HG03521 (cell line): Measurements from ENCODE around the gene ABCC5.
A peak's percentile ranks its signal among the peaks of the same experiment; 100 is the strongest.
"Not testable (repeated sequence)": the region's sequence is repeated elsewhere in the genome, so short reads cannot be mapped to it uniquely, and the experiment has no call there.

Source experiments
- ATAC-seq: cut with Tn5 transposase; IDR thresholded peaks from one replicate; pipeline ENCODE4 v1.9.1; 2021; ENCODE audit warnings: mild to moderate bottlenecking, moderate library complexity; ENCODE audit not compliant: unreplicated experiment

Gene ABCC5

DNA sequence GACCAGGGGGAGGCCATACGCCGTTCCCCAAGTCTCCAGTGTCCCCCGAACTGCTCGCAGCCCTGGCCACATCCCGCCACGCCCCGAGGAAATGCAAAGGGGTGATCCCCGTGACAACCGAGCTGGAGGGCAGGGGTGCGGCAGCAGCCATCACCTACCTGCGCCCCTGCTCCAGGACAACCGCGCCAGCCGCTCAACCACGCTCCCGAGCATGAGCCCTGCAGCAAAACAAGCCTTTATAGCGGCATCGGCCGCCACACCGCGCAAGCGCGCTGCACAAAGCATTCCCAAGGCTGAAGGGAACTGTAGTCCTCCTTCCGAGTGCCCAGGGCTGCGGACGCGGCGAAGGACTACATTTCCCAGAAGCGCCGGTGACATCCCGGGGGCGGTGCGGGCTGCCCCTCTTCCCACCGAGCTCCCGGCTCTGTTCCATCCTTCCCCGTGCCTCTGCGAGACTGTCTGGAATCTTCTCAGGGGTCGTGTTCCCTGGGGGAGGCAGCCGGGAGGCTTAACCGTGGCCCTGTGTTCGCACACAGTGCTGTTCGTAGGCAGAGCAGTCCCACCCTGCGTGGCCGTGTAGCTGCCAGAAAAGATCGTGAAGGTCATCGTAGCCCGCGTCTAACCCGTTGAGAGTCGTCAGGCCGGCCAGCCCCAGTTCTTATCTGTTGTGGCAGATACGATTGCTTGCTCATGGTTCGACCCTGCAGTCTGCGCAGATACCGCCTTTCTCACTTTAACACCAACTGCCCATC is at the start of gene ABCC5:
Gene ABCC5 (minus strand): TSS at position 213 of the 752 bp plus-strand sequence. CDS start 3,492 bp downstream, outside the sequence.
- peak; percentile 90 for ATAC-seq

- no peak for ATAC-seq
Observed at GRCh38 chr3:184066211-184066610, 48.5 kb upstream of the ABCC5 start.

DNA sequence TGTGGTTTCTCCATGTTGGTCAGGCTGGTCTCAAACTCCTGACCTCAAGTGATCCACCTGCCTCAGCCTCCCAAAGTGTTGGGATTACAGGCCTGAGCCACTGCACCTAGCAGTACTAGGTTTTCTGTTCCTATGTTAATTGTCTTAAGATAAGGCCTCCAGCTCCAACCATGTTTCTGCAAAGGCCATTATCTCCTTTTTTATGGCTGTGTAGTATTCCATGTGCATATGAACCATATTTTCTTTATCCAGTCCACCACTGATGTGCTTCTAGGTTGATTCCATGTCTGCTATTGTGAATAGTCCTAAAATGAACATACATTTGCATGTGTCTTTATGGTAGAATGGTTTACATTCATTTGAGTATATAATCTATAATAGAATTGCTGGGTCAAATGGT is 45.0 kb upstream of the ABCC5 start:
- no peak for ATAC-seq

- ATAC-seq: no peak
Observed at GRCh38 chr3:184059424-184059823, 41.7 kb upstream of the ABCC5 start.

DNA sequence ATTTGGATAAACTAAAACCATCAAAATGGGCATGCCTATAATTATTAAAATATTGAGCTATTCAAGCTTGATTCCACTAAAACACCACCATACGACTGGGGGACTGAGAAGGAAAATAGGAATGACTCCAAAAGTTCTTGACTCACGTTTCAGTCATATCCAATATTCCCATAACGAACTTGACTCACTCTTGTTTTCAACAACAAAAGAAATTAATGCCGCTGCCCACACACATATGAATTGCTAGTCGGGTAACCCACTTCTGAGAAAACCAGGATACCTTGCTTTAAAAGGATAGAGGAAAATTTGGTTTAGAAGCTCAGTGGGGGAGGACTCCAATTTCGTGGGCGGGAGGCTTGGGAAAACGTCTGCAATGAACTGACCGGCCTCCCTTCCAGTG is 40.3 kb upstream of the ABCC5 start:
- no peak for ATAC-seq

DNA sequence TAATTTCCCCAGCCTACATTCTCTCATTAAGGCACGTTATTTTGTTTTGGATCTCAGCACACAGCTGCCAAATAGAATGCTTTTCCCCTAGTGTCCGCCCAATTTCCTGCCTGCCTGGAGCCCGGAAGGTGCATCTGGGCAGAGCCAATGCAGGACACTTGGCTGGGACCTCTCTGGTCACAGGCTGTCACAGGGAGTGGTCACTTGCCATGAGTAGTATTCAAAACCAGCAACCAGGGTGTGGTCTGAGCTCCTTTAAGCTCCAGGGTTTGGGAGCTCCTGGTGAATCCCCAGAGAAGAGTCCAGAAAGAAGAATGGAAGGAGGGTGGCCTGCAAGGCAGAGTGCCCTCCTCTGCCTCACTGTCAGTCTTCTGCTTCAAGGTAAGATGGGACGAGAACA is 35.1 kb upstream of the ABCC5 start, which contains the start of gene HTR3C:
Gene HTR3C (plus strand): TSS at position 281 of the 400 bp plus-strand sequence. CDS start 34 bp downstream, at position 315.
- no peak for ATAC-seq

DNA sequence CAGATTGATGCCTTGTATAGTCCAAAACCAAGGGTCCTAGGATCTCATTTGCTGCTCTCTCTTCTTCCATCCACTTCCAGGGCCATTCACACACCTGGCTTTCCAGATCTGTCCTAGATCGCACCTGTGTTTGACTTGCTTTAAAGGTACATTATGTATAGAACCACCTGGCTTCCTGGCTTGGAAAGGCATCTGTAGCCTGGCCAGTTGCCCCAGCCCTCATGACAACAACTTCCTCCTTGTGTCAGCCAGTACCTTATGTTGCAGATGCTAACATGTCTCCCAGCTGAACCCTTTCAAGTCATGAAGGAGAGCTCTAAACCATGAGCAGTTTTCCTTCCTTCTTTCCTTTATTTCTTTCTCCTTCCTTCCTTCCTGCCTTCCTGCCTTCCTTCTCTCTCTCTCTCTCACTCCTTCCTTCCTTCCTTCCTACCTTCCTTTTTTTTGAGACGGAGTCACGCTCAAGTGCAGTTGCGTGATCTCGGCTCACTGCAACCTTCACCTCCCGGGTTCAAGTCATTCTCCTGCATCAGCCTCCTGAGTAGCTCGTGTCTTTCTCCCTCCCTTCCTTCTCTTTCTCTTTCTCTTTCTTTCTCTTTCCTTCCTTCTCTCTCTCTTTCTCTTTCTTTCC is 32.6 kb upstream of the ABCC5 start:
- no peak for ATAC-seq

- no peak for ATAC-seq
Observed at GRCh38 chr3:184045995-184046394, 28.3 kb upstream of the ABCC5 start.

DNA sequence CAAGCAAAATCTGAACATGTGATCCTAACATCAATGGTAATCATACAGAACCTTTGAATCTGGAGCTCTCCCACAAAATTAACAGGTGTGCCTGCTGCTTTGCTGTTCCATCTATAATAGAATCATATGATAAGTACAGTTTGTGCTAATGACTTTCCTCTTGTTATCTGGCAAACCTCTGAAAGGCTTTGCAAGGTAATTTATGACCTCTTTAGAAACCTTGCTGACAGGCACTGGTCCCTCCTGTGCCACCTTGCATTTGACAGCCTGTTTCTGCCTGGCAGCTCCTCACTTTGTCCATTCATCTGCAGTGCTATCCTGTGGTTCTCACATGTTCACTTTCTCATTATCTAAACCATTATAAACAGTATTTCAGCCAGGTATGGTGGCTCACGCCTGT is 24.9 kb upstream of the ABCC5 start:
- no peak for ATAC-seq

DNA sequence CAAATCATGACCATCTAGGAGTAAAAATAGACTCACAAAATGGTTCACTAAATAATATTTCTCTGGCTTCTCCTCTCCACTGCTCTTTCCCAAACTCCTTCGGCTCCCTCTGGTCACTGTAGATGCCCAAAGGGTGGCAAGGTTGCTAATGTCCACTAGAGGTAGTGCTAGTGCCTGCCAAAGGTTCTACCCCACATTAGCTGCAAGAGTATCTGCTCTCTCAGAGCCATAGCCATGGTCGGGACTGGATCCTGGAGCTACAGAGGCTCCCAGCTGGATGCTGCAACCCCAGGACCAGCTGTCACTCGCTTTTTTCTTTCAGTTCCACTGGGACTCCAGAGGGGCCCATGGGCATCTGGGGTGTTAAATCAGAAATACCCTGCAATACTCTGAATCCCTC is 22.3 kb upstream of the ABCC5 start:
- no peak for ATAC-seq

- ATAC-seq: no peak
Observed at GRCh38 chr3:184039414-184039813, 21.7 kb upstream of the ABCC5 start.

DNA sequence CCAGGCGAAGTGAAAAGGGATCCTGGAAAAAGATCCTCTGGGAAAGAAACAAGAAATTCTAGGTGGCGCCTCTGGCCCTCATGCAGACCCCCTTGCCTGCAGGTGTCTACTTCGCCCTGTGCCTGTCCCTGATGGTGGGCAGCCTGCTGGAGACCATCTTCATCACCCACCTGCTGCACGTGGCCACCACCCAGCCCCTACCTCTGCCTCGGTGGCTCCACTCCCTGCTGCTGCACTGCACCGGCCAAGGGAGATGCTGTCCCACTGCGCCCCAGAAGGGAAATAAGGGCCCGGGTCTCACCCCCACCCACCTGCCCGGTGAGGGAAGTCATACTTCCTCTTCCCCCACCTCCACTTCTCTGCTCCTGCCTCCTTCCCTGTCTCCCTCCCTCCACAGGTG is 20.6 kb upstream of the ABCC5 start:
- ATAC-seq: not testable (repeated sequence)

DNA sequence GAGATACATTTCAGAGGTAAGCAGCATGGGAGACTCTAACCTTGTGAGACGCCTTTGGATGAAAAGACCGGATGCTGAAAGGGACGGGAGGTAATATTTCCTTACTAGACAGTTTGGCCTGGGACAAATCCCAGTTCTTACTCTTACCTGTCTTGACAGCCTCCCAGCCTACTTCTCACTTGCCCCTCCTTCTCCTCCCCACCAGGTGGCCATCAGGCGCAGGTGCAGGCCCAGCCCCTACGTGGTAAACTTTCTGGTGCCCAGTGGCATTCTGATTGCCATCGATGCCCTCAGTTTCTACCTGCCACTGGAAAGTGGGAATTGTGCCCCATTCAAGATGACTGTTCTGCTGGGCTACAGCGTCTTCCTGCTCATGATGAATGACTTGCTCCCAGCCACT is 20.1 kb upstream of the ABCC5 start:
- ATAC-seq: no peak

DNA sequence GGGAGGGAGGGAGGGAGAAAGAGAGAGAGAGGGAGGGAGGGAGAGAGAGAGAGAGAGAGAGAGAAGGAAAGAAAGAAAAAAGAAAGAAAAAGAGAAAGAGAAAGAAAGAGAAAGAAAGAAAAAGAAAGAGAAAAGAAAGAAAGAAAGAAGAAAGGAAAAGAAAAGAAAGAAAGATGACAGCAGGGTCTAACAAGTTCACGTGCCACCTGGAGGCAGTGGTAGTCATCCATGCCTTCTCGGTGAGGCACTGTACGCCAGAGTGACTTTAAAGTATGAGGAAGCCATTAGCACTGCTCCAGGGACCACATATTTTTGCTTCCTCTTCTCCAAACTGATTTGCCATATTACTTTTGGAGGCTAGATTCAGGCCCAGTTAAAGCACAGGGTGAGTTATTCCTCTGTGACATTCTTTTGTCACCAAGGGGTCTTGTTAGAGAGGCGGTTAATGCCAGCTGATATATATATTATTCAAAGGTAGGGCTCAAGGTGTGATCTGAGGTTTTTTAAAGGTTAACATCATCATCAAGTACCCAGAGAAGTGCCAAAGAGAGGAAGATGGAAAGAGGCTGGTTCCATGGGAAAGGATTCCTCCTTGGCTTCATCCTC is 13.6 kb upstream of the ABCC5 start, which contains the start of gene HTR3D:
Gene HTR3D (plus strand): TSS at position 556 of the 606 bp plus-strand sequence. CDS start 0 bp downstream, at position 556.
- no peak for ATAC-seq

DNA sequence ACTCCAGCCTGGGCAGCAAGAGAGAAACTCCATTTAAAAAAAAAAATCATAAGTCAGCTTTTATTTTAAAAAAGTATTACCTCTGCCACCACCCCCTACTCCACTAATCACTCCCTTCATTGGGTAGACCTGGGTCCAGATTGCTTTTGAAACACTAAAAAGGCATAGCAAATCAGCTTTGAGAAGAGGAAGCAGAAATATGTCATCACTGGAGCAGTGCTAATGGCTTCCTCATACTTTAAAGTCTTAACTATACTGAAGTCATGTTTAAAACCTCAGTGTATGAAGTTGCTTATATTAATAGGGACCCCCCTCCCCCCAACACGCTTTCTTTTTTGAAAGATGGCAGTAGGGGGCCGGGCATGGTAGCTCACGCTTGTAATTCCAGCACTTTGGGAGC is 12.9 kb upstream of the ABCC5 start:
- ATAC-seq: no peak

GRCh38 chr3:184029443-184029842 is 11.8 kb upstream of the ABCC5 start:
- ATAC-seq: no peak

- not testable (repeated sequence) for ATAC-seq
Observed at GRCh38 chr3:184028275-184028890, 10.7 kb upstream of the ABCC5 start.

DNA sequence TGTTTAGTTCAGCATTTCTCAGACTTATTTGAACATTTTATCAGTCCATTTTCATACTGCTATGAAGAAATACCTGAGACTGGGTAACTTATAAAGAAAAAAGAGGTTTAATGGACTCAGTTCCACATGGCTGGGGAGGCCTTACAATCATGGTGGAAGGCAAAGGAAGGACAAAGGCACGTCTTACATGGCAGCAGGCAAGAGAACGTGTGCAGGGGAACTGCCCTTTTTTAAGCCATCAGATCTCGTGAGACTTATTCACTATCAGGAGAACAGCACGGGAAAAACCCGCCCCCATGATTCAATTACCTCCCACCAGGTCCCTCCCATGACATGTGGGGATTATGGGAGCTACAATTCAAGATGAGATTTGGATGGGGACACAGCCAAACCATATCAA is 7.6 kb upstream of the ABCC5 start:
- not testable (repeated sequence) for ATAC-seq

GRCh38 chr3:184022323-184022722 is 4.6 kb upstream of the ABCC5 start:
- ATAC-seq: no peak

GRCh38 chr3:184018424-184018973 is 815 bp upstream of the ABCC5 start:
- no peak for ATAC-seq
